Memory B cell (primary cell): ENCODE data around the gene IDH3A.

ENCODE experiments used
- ATAC-seq: fragments of 150-1000 bp; cut with Tn5 transposase; 2 replicates; pipeline ENCODE4 v1.10.0; 2021; ENCODE audit warnings: low read depth, mild to moderate bottlenecking, moderate library complexity
- DNase-seq, 2 donors: peaks; one replicate each; pipeline ENCODE4 v3.0.0; 2022; ENCODE audit warnings: low spot score in 2 of 2
- H3K27ac Mint-ChIP-seq: one replicate; pipeline ENCODE4 v1.8.0; 2022; ENCODE audit warnings: mild to moderate bottlenecking, moderate library complexity, mixed read lengths
- H3K27me3 Mint-ChIP-seq: one replicate; pipeline ENCODE4 v1.8.0; 2022; ENCODE audit warnings: mixed read lengths
- H3K36me3 Mint-ChIP-seq: one replicate; pipeline ENCODE4 v1.8.0; 2022; ENCODE audit warnings: mild to moderate bottlenecking, mixed read lengths
- H3K4me1 Mint-ChIP-seq: one replicate; pipeline ENCODE4 v1.8.0; 2022; ENCODE audit warnings: mixed read lengths
- H3K4me3 Mint-ChIP-seq: one replicate; pipeline ENCODE4 v1.8.0; 2022; ENCODE audit warnings: mild to moderate bottlenecking, moderate library complexity, mixed read lengths
- H3K9me3 Mint-ChIP-seq: one replicate; pipeline ENCODE4 v1.8.0; 2022; ENCODE audit warnings: mixed read lengths

The IDH3A gene

DNA sequence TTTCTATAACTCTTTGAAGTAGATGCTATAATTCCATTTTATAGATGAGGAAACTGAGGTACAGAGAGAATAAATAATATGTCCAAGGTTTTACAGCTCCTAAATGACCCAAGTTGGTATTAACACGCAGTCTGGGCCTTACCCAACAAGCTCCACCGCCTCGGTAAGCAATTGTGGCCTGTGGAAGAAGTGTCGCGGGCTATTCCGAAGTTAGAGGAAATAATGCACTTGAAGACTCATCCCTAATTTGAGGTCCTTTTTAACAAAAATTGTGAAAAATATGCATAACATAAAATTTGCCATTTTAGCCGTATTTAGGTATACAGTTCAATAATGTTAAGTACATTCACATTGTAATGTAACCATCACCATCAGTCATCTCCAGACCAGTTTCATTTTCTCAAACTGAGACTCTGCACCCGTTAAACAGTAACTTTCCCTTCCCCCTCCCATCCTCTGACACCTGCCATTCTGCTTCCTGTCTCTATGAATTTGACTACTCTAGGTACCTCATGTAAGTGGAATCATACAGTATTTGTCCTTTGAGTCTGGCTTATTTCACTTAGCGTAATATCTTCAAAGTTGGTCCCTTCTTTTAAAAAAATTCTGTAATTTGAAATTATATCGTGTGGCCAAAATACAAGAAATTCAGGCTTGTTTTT lies 18.2 kb downstream of the IDH3A start:
- Mint-ChIP-seq H3K27me3 (no peaks in the 10 kb centered on the region), H3K36me3 (peaks cover 24% of the 10 kb centered on the region), H3K9me3 (no peaks in the 10 kb centered on the region), H3K4me1 (peaks cover 26% of the 10 kb centered on the region), H3K27ac (no peak overlapping the region), H3K4me3 (peak overlapping the region; percentile 7)
- DNase-seq (peak in 1 of 2 donors; percentile 47), ATAC-seq (peak; percentile 77)

- H3K36me3 Mint-ChIP-seq, result peaks cover 23% of the 10 kb centered on the region
- no peaks in the 10 kb centered on the region for H3K9me3 Mint-ChIP-seq
- peak; percentile 55 for ATAC-seq
- DNase-seq, result no peak
- H3K27ac Mint-ChIP-seq, result peak overlapping the region; percentile 72
- peak overlapping the region; percentile 32 for H3K4me3 Mint-ChIP-seq
- no peaks in the 10 kb centered on the region for H3K27me3 Mint-ChIP-seq
- peaks cover 35% of the 10 kb centered on the region for H3K4me1 Mint-ChIP-seq
Measured at GRCh38 chr15:78168608-78169007, 19.4 kb downstream of the IDH3A start.

GRCh38 chr15:78170848-78171773 lies 21.9 kb downstream of the IDH3A start:
- H3K27me3 Mint-ChIP-seq, result no peaks in the 10 kb centered on the region
- peaks cover 54% of the 10 kb centered on the region for H3K4me1 Mint-ChIP-seq
- DNase-seq (peak in 1 of 2 donors; percentile 50), ATAC-seq (peak; percentile 78)
- H3K4me3 Mint-ChIP-seq, result peak overlapping the region; percentile 67
- peak overlapping the region; percentile 88 for H3K27ac Mint-ChIP-seq
- no peaks in the 10 kb centered on the region for H3K9me3 Mint-ChIP-seq
- H3K36me3 Mint-ChIP-seq, result peaks cover 13% of the 10 kb centered on the region

DNA sequence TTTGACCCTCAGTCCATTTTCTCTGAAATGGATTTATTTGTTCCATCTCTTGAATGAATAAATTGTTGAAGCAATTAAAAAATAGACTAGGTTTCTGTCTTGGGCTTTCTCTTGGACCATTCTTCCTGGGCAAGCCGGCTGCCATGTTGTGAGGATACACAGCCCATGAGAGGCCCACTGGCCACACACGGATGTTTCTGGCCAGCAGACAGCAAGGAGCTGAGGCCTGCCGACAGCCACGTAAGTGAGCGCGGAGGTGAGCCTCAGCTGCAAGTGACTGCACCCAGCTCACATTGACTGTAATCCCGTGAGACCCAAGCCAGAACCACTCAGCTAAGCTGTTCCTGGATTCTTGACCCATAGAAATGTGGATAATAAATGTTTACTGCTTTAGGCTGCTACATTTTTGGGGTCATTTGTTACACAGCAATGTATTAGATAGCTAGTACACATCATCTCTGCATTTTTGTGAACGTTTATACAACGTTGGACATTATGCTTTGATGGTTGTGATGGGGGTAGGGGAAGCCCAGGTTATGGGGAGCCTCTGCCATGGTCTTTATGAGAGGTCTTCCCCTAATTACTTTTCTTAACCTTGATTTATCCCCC lies 22.8 kb downstream of the IDH3A start:
- Mint-ChIP-seq H3K27me3 (no peaks in the 10 kb centered on the region), H3K36me3 (peaks cover 10% of the 10 kb centered on the region), H3K27ac (peak overlapping the region; percentile 88), H3K4me1 (peaks cover 52% of the 10 kb centered on the region), H3K4me3 (peak overlapping the region; percentile 8), H3K9me3 (no peaks in the 10 kb centered on the region)
- no peak for ATAC-seq
- no peak for DNase-seq

DNA sequence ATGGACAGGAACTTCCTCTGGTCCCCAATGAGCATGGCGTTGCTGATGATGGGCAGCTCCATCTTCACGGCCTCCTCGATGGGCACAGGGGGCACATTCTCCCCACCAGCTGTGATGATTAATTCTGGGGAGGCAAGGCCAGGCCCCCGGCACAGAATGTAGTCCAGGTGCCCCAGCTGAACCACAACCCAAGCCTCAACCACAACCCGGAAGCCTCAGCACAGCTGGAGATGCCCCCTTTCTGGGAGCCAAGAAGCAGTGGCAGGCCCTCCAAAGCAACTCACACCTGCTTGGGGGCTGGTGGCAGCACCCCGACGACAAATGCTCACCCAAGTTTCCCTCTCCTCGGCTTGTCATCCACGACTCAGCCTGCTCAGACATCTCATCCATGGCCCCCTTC lies 25.2 kb downstream of the IDH3A start:
- no peak for DNase-seq
- peak overlapping the region; percentile 71 for H3K4me3 Mint-ChIP-seq

GRCh38 chr15:78175330-78175729 lies 26.2 kb downstream of the IDH3A start:
- Mint-ChIP-seq H3K27ac (no peak overlapping the region), H3K4me3 (no peak overlapping the region), H3K4me1 (peaks cover 38% of the 10 kb centered on the region), H3K9me3 (no peaks in the 10 kb centered on the region), H3K27me3 (no peaks in the 10 kb centered on the region), H3K36me3 (peaks cover 4% of the 10 kb centered on the region)
- no peak for ATAC-seq
- no peak for DNase-seq

More for the DNA sequence above, 25.2 kb downstream of the IDH3A start:
- Mint-ChIP-seq H3K4me1 (peaks cover 42% of the 10 kb centered on the region), H3K36me3 (peaks cover 7% of the 10 kb centered on the region), H3K27me3 (no peaks in the 10 kb centered on the region), H3K27ac (peak overlapping the region; percentile 92), H3K9me3 (no peaks in the 10 kb centered on the region)
- peak; percentile 41 for ATAC-seq

DNA sequence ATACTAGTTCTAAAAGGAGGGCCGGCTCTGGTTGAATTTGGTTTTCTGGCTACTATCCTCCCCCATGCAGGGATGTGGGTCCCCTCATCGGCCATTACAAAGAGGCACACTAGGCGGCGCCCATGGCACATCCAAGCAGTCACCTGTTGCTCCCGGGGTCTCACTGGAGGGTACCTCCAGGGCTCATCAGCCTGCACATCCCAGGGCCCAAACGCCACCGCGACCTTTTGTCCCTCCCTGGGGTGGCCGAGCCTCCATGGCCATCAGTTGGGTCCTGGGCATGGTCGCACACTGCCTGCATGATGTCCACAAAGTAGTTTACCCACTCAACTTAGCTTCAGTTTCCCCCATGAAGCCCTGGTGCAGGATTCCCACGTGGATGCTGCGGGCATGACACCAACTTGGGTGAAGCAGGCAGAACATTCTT lies 28.3 kb downstream of the IDH3A start:
- Mint-ChIP-seq H3K27me3 (no peaks in the 10 kb centered on the region), H3K36me3 (peaks cover 2% of the 10 kb centered on the region), H3K9me3 (no peaks in the 10 kb centered on the region), H3K27ac (no peak overlapping the region), H3K4me1 (peaks cover 28% of the 10 kb centered on the region), H3K4me3 (no peak overlapping the region)
- ATAC-seq (peak; percentile 25), DNase-seq (peak in 1 of 2 donors; percentile 31)

GRCh38 chr15:78178064-78178463 lies 28.9 kb downstream of the IDH3A start:
- H3K4me1 Mint-ChIP-seq, result peaks cover 24% of the 10 kb centered on the region
- H3K9me3 Mint-ChIP-seq, result no peaks in the 10 kb centered on the region
- DNase-seq, result no peak
- H3K36me3 Mint-ChIP-seq, result peaks cover 2% of the 10 kb centered on the region
- H3K27me3 Mint-ChIP-seq, result no peaks in the 10 kb centered on the region
- H3K27ac Mint-ChIP-seq, result no peak overlapping the region
- no peak overlapping the region for H3K4me3 Mint-ChIP-seq
- no peak for ATAC-seq

GRCh38 chr15:78179286-78179840 lies 30.2 kb downstream of the IDH3A start:
- Mint-ChIP-seq H3K27ac (no peak overlapping the region), H3K4me3 (no peak overlapping the region), H3K9me3 (no peaks in the 10 kb centered on the region), H3K27me3 (no peaks in the 10 kb centered on the region), H3K4me1 (peaks cover 14% of the 10 kb centered on the region), H3K36me3 (no peaks in the 10 kb centered on the region)
- DNase-seq, result no peak
- ATAC-seq, result no peak

GRCh38 chr15:78179906-78180305 lies 30.7 kb downstream of the IDH3A start:
- H3K27ac Mint-ChIP-seq, result no peak overlapping the region

GRCh38 chr15:78182336-78182700 lies 33.2 kb downstream of the IDH3A start:
- DNase-seq, result no peak
- Mint-ChIP-seq H3K9me3 (no peaks in the 10 kb centered on the region), H3K36me3 (no peaks in the 10 kb centered on the region), H3K4me3 (no peak overlapping the region), H3K4me1 (no peaks in the 10 kb centered on the region), H3K27ac (no peak overlapping the region), H3K27me3 (peaks cover 3% of the 10 kb centered on the region)
- no peak for ATAC-seq

More at GRCh38 chr15:78179906-78180305, 30.7 kb downstream of the IDH3A start:
- H3K36me3 Mint-ChIP-seq, result no peaks in the 10 kb centered on the region
- peaks cover 2% of the 10 kb centered on the region for H3K27me3 Mint-ChIP-seq
- no peak overlapping the region for H3K4me3 Mint-ChIP-seq
- no peak for DNase-seq
- peaks cover 8% of the 10 kb centered on the region for H3K4me1 Mint-ChIP-seq
- H3K9me3 Mint-ChIP-seq, result no peaks in the 10 kb centered on the region
- ATAC-seq, result no peak

DNA sequence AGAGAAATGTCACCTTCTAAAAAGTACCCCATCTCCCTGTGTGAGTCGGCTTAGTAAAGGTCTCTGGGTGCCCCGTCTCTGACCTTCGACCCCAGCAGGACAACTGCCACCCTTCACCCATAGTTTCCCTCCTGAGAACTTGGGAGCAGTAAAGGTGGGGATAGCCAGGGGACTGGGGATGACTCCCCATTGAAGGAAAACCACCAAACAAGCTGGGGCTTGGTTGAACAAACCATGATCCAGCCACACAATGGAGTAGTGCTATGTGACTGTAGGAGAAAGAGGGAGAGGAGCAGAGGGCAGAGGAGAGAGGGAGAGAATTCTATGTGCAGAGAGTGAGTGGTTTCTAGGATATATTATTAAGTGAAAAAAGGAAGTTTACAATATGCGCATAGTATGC lies 33.7 kb downstream of the IDH3A start:
- H3K9me3 Mint-ChIP-seq, result no peaks in the 10 kb centered on the region
- H3K4me3 Mint-ChIP-seq, result no peak overlapping the region
- H3K4me1 Mint-ChIP-seq, result no peaks in the 10 kb centered on the region
- DNase-seq (no peak), ATAC-seq (no peak)
- H3K27ac Mint-ChIP-seq, result no peak overlapping the region
- H3K27me3 Mint-ChIP-seq, result peaks cover 3% of the 10 kb centered on the region
- H3K36me3 Mint-ChIP-seq, result no peaks in the 10 kb centered on the region

GRCh38 chr15:78192826-78193594 lies 43.8 kb downstream of the IDH3A start:
- Mint-ChIP-seq H3K27ac (no peak overlapping the region), H3K4me3 (no peak overlapping the region), H3K9me3 (peaks cover 3% of the 10 kb centered on the region), H3K27me3 (no peaks in the 10 kb centered on the region), H3K36me3 (peaks cover 2% of the 10 kb centered on the region), H3K4me1 (peaks cover 7% of the 10 kb centered on the region)
- ATAC-seq (no peak), DNase-seq (no peak)
